Stimulated activated CD4-positive, alpha-beta T cell treated with anti-CD3 and anti-CD28 coated beads, Interleukin-2, amount 100 ng/mL, for 24 hours (primary cell): ENCODE measurements around the gene DNAJC19.

Experiments
- DNase-seq, 2 donors: peaks; one replicate each; pipeline ENCODE4 v3.0.0-alpha.2; 2020

The DNAJC19 gene

GRCh38 chr3:180959691-180960090, 29.8 kb downstream of the DNAJC19 start:
- no peak for DNase-seq

DNA sequence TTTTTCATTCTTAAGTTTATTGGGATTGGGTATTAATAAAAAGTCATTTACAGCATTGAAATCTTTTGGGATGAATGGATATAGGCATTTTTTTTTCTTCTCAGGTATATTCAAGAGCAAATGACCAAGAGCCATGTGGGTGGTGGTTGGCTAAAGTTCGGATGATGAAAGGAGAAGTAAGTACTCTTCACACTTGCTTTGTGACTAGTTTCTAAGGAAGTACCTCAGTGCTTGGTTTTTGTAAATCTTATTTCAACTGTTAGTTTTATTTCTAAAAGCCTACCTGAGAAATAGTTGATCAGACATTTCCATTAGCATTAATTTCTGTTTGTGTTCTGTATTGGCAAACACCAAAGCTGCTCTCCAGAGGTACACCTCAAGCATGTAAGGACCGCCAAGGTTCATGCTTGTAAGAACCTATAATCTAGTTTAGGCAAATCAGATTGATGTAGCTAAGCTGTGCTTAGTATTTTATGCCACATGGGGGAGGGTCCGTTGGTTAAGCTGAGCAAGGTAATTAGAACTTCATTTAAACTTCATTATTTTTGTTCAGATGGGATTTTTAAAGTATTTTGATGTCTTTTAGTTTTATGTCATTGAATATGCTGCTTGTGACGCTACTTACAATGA, 41.7 kb downstream of the DNAJC19 start:
- no peak for DNase-seq

GRCh38 chr3:180940826-180941225, 48.7 kb downstream of the DNAJC19 start:
- DNase-seq, result no peak

- no peak for DNase-seq
These were observed 54.9 kb downstream of the DNAJC19 start for GRCh38 chr3:180934638-180935037.
